Measurements from ENCODE around the gene GOLGA8Q.
"Not testable (repeated sequence)": the region's sequence is repeated elsewhere in the genome, so short reads cannot be mapped to it uniquely, and the experiment has no call there.

- TF ChIP-seq, protein P1, sequence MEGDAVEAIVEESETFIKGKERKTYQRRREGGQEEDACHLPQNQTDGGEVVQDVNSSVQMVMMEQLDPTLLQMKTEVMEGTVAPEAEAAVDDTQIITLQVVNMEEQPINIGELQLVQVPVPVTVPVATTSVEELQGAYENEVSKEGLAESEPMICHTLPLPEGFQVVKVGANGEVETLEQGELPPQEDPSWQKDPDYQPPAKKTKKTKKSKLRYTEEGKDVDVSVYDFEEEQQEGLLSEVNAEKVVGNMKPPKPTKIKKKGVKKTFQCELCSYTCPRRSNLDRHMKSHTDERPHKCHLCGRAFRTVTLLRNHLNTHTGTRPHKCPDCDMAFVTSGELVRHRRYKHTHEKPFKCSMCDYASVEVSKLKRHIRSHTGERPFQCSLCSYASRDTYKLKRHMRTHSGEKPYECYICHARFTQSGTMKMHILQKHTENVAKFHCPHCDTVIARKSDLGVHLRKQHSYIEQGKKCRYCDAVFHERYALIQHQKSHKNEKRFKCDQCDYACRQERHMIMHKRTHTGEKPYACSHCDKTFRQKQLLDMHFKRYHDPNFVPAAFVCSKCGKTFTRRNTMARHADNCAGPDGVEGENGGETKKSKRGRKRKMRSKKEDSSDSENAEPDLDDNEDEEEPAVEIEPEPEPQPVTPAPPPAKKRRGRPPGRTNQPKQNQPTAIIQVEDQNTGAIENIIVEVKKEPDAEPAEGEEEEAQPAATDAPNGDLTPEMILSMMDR (IDR thresholded peaks at IDR 0.05; ENCODE audit: extremely low read depth in 1 of 2, insufficient read depth in 1 of 2, low read depth in 1 of 2, low read length in 2 of 2) = not testable (repeated sequence)
- TF ChIP-seq POLR2AphosphoS5 (IDR thresholded peaks at IDR 0.05; ENCODE audit: insufficient read depth, low read depth, low read length); POLR2A (IDR thresholded peaks at IDR 0.05; ENCODE audit: low read depth, low read length); FOS (IDR thresholded peaks at IDR 0.05; ENCODE audit: borderline replicate concordance, insufficient read depth, low read length): not testable (repeated sequence)
These were observed at the start of gene GOLGA8Q for GRCh38 chr15:30551750-30552149.
